Uterus (tissue), 2 donors: ENCODE data around the gene PLPP7.
"Not testable (repeated sequence)": the region's sequence is repeated elsewhere in the genome, so short reads cannot be mapped to it uniquely, and the experiment has no call there.

Source experiments
- POLR2A ChIP-seq, 2 donors: fragments of 450-650 bp; IDR thresholded peaks; one replicate each; pipeline ENCODE4 v1.6.1; 2016; ENCODE audit warnings: antibody characterized with exemption in 2 of 2, mild to moderate bottlenecking in 1 of 2, moderate library complexity in 1 of 2
- TF ChIP-seq, protein P1 (sequence below), 4 experiments: fragments of 200-600 bp in 2 of 4; fragments of 450-650 bp in 2 of 4; sonication (generic) in 2 of 4; IDR thresholded peaks; one replicate each; pipeline ENCODE4 v1.5.1; 2016 to 2019; ENCODE audit warnings: antibody characterized with exemption in 4 of 4, mild to moderate bottlenecking in 2 of 4, moderate library complexity in 1 of 4

DNA sequence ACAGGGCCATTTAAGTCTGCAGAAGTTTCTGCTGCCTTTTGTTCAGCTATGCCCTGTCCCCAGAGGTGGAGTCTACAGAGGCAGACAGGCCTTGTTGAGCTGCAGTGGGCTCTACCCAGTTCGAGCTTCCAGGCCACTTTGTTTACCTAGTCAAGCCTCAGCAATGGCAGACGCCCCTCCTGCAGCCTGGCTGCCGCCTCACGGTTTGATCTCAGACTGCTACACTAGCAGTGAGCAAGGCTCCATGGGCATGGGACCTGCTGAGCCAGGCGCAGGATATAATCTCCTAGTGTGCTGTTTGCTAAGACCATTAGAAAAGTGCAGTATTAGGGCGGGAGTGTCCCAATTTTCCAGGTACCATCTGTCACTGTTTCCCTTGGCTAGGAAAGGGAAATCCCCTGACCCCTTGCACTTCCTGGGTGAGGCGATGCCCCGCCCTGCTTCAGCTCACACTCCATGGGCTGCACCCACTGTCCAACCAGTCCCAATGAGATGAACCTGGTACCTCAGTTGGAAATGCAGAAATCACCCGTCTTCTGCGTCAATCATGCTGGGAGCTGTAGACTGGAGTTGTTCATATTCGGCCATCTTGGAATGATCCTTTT, 55.5 kb downstream of the PLPP7 start:
- TF ChIP-seq, protein P1, sequence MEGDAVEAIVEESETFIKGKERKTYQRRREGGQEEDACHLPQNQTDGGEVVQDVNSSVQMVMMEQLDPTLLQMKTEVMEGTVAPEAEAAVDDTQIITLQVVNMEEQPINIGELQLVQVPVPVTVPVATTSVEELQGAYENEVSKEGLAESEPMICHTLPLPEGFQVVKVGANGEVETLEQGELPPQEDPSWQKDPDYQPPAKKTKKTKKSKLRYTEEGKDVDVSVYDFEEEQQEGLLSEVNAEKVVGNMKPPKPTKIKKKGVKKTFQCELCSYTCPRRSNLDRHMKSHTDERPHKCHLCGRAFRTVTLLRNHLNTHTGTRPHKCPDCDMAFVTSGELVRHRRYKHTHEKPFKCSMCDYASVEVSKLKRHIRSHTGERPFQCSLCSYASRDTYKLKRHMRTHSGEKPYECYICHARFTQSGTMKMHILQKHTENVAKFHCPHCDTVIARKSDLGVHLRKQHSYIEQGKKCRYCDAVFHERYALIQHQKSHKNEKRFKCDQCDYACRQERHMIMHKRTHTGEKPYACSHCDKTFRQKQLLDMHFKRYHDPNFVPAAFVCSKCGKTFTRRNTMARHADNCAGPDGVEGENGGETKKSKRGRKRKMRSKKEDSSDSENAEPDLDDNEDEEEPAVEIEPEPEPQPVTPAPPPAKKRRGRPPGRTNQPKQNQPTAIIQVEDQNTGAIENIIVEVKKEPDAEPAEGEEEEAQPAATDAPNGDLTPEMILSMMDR (IDR thresholded peaks at IDR 0.05): not testable (repeated sequence)
- not testable (repeated sequence) for TF ChIP-seq POLR2A (IDR thresholded peaks at IDR 0.05)
